ENCODE results near the gene SCML1. TPM values are rescaled to one million over a fixed set of nuclear protein-coding genes. Genes with fewer than 3 reads are reported as not detected.
A peak's percentile ranks its signal among the peaks of the same experiment; 100 is the strongest.

SCML1 gene
- total RNA-seq, 1 donor from 2014 or later = 5.1 TPM

DNA sequence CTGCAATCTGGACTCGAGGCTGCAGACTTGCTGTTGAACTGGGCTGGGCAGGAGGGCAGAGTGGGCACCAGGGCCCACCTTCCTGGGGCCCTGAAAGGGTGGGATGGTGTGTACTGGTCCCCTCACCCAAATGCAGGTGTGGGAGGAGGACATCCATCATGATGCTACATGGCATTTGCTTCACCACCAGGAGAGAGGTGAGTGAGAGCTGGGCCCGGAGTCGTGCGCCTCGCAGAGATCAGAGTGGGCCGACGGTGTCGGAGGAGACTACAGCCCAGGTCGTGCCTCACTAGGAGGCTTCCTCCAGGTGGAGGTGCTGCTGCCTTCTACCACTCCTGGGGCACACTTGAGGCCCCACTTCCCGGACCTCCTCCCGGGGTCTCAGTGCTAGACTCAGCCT is 50.3 kb downstream of the SCML1 start:
- no peaks in the 10 kb centered on the region for H4K20me1 ChIP-seq (ENCODE audit: insufficient read depth, low read length)
- Mint-ChIP-seq H3K4me1 (ENCODE audit: low read depth, unreplicated experiment) (no peaks in the 10 kb centered on the region), H3K27ac (ENCODE audit: unreplicated experiment) (no peak overlapping the region), H3K36me3 (ENCODE audit: low read depth, unreplicated experiment) (no peaks in the 10 kb centered on the region), H3K27me3 (ENCODE audit: low read depth, unreplicated experiment) (peaks cover 2% of the 10 kb centered on the region), H3K9me3 (ENCODE audit: unreplicated experiment) (peaks cover 1% of the 10 kb centered on the region), H3K4me3 (ENCODE audit: unreplicated experiment) (no peak overlapping the region)
- H3K4me2 ChIP-seq (ENCODE audit: low read length) = no peak overlapping the region
- no peaks in the 10 kb centered on the region for H3K9me3 ChIP-seq (ENCODE audit: insufficient read depth, low read depth, low read length)
- no peak overlapping the region for H3K9ac ChIP-seq (ENCODE audit: low read length)
- DNase-seq (ENCODE audit: low read depth) = no peak
- no peaks in the 10 kb centered on the region for H3K27me3 ChIP-seq (ENCODE audit: insufficient read depth, low read length)
- FAIRE-seq = no peak
- H3K79me2 ChIP-seq (ENCODE audit: insufficient read depth, low read length) = no peaks in the 10 kb centered on the region
- H3K36me3 ChIP-seq (ENCODE audit: insufficient read depth, low read length) = no peaks in the 10 kb centered on the region
- no peak for TF ChIP-seq EZH2 (IDR thresholded peaks at IDR 0.05; ENCODE audit: insufficient read depth, low read length)
- TF ChIP-seq, protein P1, sequence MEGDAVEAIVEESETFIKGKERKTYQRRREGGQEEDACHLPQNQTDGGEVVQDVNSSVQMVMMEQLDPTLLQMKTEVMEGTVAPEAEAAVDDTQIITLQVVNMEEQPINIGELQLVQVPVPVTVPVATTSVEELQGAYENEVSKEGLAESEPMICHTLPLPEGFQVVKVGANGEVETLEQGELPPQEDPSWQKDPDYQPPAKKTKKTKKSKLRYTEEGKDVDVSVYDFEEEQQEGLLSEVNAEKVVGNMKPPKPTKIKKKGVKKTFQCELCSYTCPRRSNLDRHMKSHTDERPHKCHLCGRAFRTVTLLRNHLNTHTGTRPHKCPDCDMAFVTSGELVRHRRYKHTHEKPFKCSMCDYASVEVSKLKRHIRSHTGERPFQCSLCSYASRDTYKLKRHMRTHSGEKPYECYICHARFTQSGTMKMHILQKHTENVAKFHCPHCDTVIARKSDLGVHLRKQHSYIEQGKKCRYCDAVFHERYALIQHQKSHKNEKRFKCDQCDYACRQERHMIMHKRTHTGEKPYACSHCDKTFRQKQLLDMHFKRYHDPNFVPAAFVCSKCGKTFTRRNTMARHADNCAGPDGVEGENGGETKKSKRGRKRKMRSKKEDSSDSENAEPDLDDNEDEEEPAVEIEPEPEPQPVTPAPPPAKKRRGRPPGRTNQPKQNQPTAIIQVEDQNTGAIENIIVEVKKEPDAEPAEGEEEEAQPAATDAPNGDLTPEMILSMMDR (IDR thresholded peaks at IDR 0.05; ENCODE audit: insufficient read depth, low read depth, low read length) = no peak
- H2AFZ ChIP-seq (ENCODE audit: low read depth, low read length) = no peak overlapping the region
- H3K4me3 ChIP-seq (ENCODE audit: insufficient read depth, low read depth, low read length) = no peak overlapping the region
- no peak overlapping the region for H3K27ac ChIP-seq (ENCODE audit: low read depth, low read length)
- no peaks in the 10 kb centered on the region for H3K4me1 ChIP-seq (ENCODE audit: insufficient read depth, low read length)

DNA sequence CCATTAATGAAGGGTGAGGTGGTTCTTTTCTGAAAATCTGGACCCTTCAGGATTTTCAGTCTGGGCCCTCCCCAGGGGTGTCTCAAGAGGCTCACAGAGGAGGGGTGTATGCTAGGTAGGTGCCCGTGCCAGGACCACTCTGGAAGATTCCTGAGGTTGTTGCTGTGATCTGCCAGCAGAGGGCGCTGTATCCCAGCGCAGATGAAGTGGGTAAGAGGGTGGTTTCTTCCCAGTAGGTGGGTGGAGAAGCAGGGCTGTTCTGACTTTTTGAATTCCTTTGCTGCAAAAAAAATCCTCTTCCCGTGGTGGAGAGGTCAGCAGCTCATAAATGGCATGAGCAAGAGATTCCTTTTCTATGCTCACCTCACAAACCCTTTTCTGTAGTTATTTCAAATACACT is 51.1 kb downstream of the SCML1 start:
- Histone ChIP-seq H3K79me2 (ENCODE audit: insufficient read depth, low read length) (no peaks in the 10 kb centered on the region), H3K4me2 (ENCODE audit: low read length) (no peak overlapping the region), H3K4me3 (ENCODE audit: insufficient read depth, low read depth, low read length) (no peak overlapping the region), H3K4me1 (ENCODE audit: insufficient read depth, low read length) (no peaks in the 10 kb centered on the region), H3K9ac (ENCODE audit: low read length) (no peak overlapping the region), H3K9me3 (ENCODE audit: insufficient read depth, low read depth, low read length) (no peaks in the 10 kb centered on the region), H4K20me1 (ENCODE audit: insufficient read depth, low read length) (no peaks in the 10 kb centered on the region), H3K27me3 (ENCODE audit: insufficient read depth, low read length) (no peaks in the 10 kb centered on the region), H3K36me3 (ENCODE audit: insufficient read depth, low read length) (no peaks in the 10 kb centered on the region), H3K27ac (ENCODE audit: low read depth, low read length) (no peak overlapping the region), H2AFZ (ENCODE audit: low read depth, low read length) (no peak overlapping the region)
- DNase-seq (ENCODE audit: low read depth) = peak; percentile 2
- peak; percentile 50 for FAIRE-seq
- H3K36me3 Mint-ChIP-seq (ENCODE audit: low read depth, unreplicated experiment) = no peaks in the 10 kb centered on the region
- TF ChIP-seq, protein P1 (IDR thresholded peaks at IDR 0.05; ENCODE audit: insufficient read depth, low read depth, low read length) = peak; percentile 44
- TF ChIP-seq EZH2 (IDR thresholded peaks at IDR 0.05; ENCODE audit: insufficient read depth, low read length) = no peak
- H3K9me3 Mint-ChIP-seq (ENCODE audit: unreplicated experiment) = peaks cover 1% of the 10 kb centered on the region
- no peak overlapping the region for H3K27ac Mint-ChIP-seq (ENCODE audit: unreplicated experiment)
- H3K27me3 Mint-ChIP-seq (ENCODE audit: low read depth, unreplicated experiment) = peaks cover 2% of the 10 kb centered on the region
- H3K4me3 Mint-ChIP-seq (ENCODE audit: unreplicated experiment) = no peak overlapping the region
- H3K4me1 Mint-ChIP-seq (ENCODE audit: low read depth, unreplicated experiment) = no peaks in the 10 kb centered on the region

DNA sequence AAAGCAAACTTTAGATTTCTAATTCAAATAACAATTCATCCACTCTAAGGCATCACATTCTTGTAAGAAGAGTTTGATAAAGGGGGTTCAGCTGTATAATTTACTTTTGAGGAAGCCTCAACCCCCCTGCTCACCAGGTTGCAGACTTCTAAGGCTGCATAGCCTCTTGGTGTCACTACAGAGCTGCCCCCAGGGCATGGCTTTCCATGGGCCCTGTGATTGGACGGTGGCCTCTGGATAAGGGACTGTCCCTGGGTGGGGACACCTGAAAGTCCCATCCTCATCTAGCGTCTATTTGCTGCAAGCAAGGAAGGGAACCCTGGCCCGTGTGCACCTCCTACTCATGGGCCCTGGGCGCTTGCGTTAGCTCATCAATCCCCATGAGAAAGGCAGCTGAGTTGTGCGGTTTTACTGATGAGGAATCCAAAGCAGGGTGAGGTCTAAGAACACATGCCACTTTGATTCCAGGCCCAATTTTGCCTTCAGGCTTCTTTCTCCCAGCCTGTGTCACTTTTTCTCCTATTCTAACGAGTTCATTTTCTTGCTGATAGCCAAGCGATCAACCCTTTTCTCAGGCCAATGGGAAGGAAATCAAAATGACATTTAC is 51.8 kb downstream of the SCML1 start:
- Mint-ChIP-seq H3K4me3 (ENCODE audit: unreplicated experiment) (no peak overlapping the region), H3K9me3 (ENCODE audit: unreplicated experiment) (peaks cover 1% of the 10 kb centered on the region), H3K27me3 (ENCODE audit: low read depth, unreplicated experiment) (peaks cover 2% of the 10 kb centered on the region), H3K36me3 (ENCODE audit: low read depth, unreplicated experiment) (no peaks in the 10 kb centered on the region), H3K4me1 (ENCODE audit: low read depth, unreplicated experiment) (no peaks in the 10 kb centered on the region), H3K27ac (ENCODE audit: unreplicated experiment) (no peak overlapping the region)
- Histone ChIP-seq H3K36me3 (ENCODE audit: insufficient read depth, low read length) (no peaks in the 10 kb centered on the region), H2AFZ (ENCODE audit: low read depth, low read length) (no peak overlapping the region), H3K9me3 (ENCODE audit: insufficient read depth, low read depth, low read length) (no peaks in the 10 kb centered on the region), H3K79me2 (ENCODE audit: insufficient read depth, low read length) (no peaks in the 10 kb centered on the region), H3K27ac (ENCODE audit: low read depth, low read length) (no peak overlapping the region), H3K27me3 (ENCODE audit: insufficient read depth, low read length) (no peaks in the 10 kb centered on the region), H4K20me1 (ENCODE audit: insufficient read depth, low read length) (no peaks in the 10 kb centered on the region), H3K4me2 (ENCODE audit: low read length) (no peak overlapping the region), H3K9ac (ENCODE audit: low read length) (no peak overlapping the region), H3K4me1 (ENCODE audit: insufficient read depth, low read length) (no peaks in the 10 kb centered on the region), H3K4me3 (ENCODE audit: insufficient read depth, low read depth, low read length) (no peak overlapping the region)
- DNase-seq (ENCODE audit: low read depth) (no peak), FAIRE-seq (peak; percentile 9)
- no peak for TF ChIP-seq EZH2 (IDR thresholded peaks at IDR 0.05; ENCODE audit: insufficient read depth, low read length)
- TF ChIP-seq, protein P1 (IDR thresholded peaks at IDR 0.05; ENCODE audit: insufficient read depth, low read depth, low read length) = no peak

Measured in astrocyte (in vitro differentiated cells and primary cell).